Astrocyte of the spinal cord (primary cell): Measurements from ENCODE around the gene P3H2.

ENCODE experiments used
- DNase-seq: peaks from one replicate; pipeline ENCODE4 v3.0.0; 2011; ENCODE audit warnings: low read depth, low spot score
- H3K4me3 ChIP-seq: 2 replicates; pipeline ENCODE4 v1.5.1; 2011; ENCODE audit warnings: low read depth, mild to moderate bottlenecking, low read length, moderate library complexity
- in situ Hi-C: cut with HindIII; loops from 2 replicates; pipeline ENCODE4 v1.10.0; 2017; ENCODE audit warnings: low sequenced_read_pairs
- TF ChIP-seq, protein P1 (sequence below): IDR thresholded peaks from 2 replicates; pipeline ENCODE4 v1.5.1; 2012; ENCODE audit warnings: low read depth, mild to moderate bottlenecking, low read length, inconsistent platforms

The P3H2 gene

DNA sequence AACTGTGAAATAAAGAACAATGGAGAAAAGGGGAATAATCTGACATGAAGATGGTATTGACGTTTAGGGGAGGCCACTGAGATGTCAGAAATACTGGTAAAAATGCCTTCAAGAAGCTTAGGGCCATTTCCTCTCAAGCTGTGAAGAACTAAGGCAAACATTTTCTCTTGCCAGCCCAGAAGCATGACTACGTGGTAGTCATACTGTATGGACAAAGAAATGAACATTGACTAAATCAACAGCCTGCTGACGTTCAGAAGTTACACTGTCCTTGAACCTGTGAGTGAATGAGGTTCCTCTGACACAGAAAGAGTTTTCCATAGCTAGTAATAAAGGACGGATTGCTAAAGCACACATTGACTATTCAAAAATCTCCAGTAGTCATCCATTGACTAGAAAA, 121.0 kb downstream of the P3H2 start:
- no peak overlapping the region for H3K4me3 ChIP-seq
- DNase-seq = peak; percentile 57
- TF ChIP-seq, protein P1, sequence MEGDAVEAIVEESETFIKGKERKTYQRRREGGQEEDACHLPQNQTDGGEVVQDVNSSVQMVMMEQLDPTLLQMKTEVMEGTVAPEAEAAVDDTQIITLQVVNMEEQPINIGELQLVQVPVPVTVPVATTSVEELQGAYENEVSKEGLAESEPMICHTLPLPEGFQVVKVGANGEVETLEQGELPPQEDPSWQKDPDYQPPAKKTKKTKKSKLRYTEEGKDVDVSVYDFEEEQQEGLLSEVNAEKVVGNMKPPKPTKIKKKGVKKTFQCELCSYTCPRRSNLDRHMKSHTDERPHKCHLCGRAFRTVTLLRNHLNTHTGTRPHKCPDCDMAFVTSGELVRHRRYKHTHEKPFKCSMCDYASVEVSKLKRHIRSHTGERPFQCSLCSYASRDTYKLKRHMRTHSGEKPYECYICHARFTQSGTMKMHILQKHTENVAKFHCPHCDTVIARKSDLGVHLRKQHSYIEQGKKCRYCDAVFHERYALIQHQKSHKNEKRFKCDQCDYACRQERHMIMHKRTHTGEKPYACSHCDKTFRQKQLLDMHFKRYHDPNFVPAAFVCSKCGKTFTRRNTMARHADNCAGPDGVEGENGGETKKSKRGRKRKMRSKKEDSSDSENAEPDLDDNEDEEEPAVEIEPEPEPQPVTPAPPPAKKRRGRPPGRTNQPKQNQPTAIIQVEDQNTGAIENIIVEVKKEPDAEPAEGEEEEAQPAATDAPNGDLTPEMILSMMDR = no peak
- in situ Hi-C loops = no loop called here

DNA sequence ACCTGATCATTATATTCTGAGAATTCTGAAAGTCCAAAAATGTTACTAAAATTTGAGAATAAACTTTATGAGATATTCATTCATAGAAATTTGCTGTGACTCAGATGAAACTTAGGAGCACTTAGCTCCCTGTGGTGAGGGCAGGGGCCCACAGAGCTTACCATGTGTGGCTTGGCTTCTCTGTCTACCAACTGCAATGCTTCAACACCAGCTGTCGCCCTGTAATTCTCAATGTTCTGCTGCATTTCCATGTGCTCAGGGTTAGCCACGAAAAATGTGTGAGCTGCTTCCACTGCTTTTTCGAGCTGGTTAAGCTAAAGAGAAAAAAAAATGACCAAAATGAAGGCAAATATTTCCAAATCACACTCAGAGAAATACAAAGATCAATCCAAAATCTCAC, 125.6 kb downstream of the P3H2 start:
- in situ Hi-C loops = no loop called here
- TF ChIP-seq, protein P1 = no peak
- peak; percentile 90 for DNase-seq
- H3K4me3 ChIP-seq = no peak overlapping the region

DNA sequence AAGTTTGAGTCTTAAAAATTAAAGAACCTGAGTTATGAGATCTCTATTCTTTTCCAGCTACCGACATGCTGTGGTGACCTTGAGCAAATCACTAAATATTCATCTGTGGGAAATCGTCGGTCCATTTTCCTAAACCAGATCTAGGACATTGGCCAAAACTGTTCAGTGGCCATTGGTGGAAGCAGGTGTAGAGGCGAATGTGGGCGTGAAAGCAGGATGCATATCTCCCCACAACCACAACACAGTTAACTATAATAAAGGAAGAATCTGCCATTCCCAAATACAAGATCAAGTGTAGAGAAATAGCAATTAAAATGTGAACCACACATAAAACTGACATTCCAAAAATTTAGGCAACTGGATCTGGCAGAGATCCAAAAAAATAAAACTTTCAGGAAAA, 129.9 kb downstream of the P3H2 start:
- in situ Hi-C loops = no loop called here

DNA sequence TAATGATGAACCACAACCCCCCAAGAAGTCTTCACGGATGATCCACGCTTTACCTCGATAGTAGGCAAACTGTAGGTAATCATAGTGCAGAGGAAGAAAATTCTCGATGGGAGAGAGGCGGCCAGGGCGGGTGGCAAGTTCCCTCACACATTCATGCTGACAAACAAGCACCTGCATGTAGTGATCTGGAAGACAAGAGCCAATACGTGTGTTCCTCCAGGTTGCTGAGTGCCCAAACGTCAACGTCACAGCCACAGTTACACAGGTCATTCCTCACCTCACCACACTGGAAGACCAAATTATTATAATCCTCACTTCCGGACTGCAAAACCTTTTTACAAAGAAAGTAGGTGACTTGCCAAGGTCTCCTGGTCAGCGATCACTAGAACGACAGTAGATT, 131.8 kb downstream of the P3H2 start:
- DNase-seq = no peak
- no peak overlapping the region for H3K4me3 ChIP-seq
- TF ChIP-seq, protein P1 = no peak
- in situ Hi-C loops = no loop called here

More for the DNA sequence above, 129.9 kb downstream of the P3H2 start:
- DNase-seq = no peak
- no peak overlapping the region for H3K4me3 ChIP-seq
- TF ChIP-seq, protein P1 = no peak

DNA sequence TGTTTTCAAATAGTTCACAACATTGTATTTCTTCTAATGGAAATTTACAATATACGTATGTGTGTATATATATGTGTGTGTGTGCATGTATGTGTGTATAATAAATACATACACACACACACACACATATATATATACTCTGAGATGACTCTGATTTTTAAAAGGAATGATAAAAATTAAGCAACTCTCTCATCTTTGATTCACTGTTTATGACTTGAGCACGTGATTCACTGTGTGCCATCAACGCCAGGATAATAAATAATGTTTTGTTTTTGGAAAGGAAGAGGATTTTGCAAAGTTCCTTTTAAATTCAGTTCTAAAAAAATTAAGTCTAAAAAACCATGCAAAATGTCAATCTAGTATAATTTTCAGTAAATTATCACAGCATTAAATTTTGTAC, 132.4 kb downstream of the P3H2 start:
- DNase-seq = no peak

DNA sequence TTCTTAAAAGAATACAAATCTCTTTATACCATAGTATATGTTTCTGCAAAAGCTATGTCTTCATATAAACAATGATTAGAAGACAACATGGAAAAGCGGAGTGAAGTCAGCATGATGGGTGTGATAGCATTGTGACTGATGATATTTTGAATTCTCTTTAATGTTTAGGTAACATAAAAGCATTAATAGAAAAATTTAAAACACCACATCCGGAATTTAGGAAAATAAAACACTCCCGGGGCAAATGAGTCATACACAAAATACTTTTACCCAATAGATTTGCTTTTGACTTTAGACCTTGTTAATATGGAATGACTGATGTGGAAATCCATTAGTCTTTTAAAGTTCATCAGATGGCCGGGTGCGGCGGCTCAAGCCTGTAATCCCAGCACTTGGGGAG, 134.7 kb downstream of the P3H2 start:
- H3K4me3 ChIP-seq = no peak overlapping the region
- in situ Hi-C loops = no loop called here
- peak; percentile 26 for DNase-seq
- TF ChIP-seq, protein P1 = no peak

More for the DNA sequence above, 132.4 kb downstream of the P3H2 start:
- TF ChIP-seq, protein P1 = no peak
- no peak overlapping the region for H3K4me3 ChIP-seq
- in situ Hi-C loops = no loop called here

DNA sequence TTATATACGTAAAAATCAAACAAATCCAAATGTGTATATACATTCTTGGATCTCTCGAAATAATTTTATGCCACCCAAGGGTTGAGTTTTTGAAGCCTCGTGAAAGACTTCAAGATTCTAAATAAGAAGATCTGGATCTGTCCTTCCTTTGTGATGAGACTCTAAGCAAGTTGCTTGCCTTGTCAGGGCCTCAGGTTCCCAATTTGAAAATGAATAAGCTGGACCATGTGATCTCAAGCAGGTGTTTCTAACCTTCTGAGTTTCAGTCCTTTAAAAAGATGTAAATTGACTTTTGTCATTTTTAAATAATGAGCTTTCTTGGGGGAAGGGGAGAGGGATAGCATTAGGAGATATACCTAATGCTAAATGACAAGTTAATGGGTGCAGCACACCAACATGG, 137.1 kb downstream of the P3H2 start:
- no peak overlapping the region for H3K4me3 ChIP-seq
- TF ChIP-seq, protein P1 = no peak
- no peak for DNase-seq
- in situ Hi-C loops = no loop called here
